KBM-7 (cell line): ENCODE results near the gene TDRD12.

ENCODE experiments used
- DNase-seq: peaks from one replicate; pipeline ENCODE4 v3.0.0-alpha.2; 2015
- in situ Hi-C: fragments of 300-500 bp; cut with MboI; formaldehyde crosslinking; loops from 2 replicates; pipeline ENCODE4 v1.14.3; 2020; ENCODE audit warnings: low sequenced_read_pairs, low pct_unique_long_range_greater_than_20kb, mixed read lengths

The TDRD12 gene

GRCh38 chr19:32870981-32871451, 151.4 kb downstream of the TDRD12 start:
- in situ Hi-C loops: no loop called here
- no peak for DNase-seq

- DNase-seq: no peak
- in situ Hi-C loops: no loop called here
These were observed 152.8 kb downstream of the TDRD12 start for GRCh38 chr19:32872391-32872790.

- in situ Hi-C loops: no loop called here
- no peak for DNase-seq
These were observed 153.8 kb downstream of the TDRD12 start for GRCh38 chr19:32873247-32873959.

GRCh38 chr19:32874605-32875004, 155.0 kb downstream of the TDRD12 start:
- in situ Hi-C loops: no loop called here
- no peak for DNase-seq

GRCh38 chr19:32875428-32875827, 155.9 kb downstream of the TDRD12 start:
- in situ Hi-C loops: no loop called here

GRCh38 chr19:32876236-32876918, 156.8 kb downstream of the TDRD12 start:
- DNase-seq: no peak
- in situ Hi-C loops: no loop called here

More at GRCh38 chr19:32875428-32875827, 155.9 kb downstream of the TDRD12 start:
- DNase-seq: no peak

- no peak for DNase-seq
- in situ Hi-C loops: no loop called here
These were observed 157.3 kb downstream of the TDRD12 start for GRCh38 chr19:32876919-32877285.
